COR-L47 (cell line): ENCODE data around the gene SCN4B.

Experiments used
- DNase-seq: peaks from one replicate; lab custom pipeline; 2025; lab: John Stamatoyannopoulos, UW

Gene SCN4B

DNA sequence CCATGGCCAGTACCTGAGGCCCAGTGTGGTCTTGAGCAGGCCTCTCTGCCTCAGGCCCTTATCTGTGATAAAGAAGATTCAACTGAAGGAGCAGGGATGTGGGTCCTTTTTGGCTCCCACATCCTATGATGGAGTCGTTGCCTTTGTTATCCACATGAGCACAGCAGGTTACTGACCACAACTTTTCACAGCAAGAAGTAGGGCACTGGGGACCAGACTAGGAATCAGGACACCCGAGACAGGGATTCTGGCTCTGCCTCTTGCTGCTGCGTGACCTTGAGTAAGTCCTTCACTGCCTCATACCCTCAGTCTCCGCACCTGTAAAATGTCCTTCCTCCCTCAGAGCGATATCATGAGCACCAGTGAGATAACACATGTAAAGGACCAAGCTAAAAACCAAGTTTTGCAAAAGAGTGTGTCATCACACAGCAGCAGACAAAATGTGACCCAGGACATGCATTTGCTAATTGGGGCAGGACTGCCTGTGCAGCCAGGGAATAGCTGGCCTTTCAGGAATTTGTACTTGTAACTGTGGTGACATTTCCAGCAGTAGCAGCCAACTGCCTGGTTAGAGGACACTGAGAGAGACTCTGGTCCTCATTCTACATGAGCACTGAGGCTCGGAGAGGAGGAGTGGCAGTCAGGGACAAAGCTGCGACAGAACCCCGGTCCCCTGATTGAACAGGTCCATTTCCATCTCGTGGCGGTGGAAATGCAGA is 52.6 kb downstream of the SCN4B start:
- DNase-seq: no peak

DNA sequence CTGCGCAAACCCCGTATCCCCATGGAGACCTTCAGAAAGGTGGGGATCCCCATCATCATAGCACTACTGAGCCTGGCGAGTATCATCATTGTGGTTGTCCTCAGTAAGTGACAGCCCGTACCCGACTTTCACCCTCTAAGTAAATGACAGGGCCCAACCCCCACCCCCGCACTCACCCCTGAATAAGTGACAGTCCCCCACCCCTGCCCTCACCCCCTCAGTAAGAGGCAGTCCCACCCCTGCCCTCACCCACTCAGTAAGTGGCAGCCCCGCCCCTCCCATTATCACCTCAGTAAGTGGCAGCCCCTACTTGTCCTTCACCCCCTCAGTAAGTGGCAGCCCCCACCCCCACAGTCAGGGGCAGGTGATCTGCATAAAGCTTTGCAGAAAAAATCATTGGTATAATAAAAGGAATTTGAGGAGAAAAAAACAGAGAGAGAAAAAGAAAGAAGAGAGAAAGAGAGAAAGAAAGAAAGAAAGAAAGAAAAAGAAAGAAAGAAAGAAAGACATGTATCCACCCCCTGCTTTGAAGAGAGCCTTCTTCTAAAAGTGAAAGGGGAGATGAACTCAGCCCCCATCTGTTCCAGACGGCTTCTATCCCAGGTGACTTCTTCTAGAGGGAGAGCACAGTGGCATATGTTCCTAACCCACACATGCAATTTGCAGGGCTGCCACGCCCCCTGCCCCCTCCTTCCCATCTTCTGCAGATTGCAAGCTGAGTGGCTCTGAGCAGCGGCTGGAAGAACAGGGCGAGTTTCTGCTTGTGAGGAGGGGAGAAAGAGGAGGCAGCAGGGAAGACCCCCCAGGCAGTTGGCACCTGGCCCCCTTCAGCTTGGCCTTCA is 53.4 kb downstream of the SCN4B start:
- peak; percentile 11 for DNase-seq

DNA sequence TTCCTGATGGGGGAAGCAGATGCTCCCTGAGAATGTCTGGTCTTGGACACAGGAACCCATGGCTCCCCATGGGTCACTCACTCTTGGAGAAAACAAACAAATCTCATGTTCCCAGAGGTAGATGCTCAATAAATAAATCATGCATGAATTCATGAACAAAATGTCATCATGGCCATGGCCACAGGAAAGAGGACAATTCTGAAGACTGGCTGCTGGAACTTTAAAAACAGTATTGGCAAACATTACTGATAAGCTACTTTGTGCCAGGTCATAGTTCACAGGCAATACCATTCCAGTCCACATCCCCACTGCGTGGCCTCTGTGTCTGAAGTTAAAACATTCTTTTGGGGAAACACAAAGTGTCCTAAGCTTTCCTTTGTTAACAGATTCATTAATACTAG is 56.7 kb downstream of the SCN4B start:
- DNase-seq: no peak

DNA sequence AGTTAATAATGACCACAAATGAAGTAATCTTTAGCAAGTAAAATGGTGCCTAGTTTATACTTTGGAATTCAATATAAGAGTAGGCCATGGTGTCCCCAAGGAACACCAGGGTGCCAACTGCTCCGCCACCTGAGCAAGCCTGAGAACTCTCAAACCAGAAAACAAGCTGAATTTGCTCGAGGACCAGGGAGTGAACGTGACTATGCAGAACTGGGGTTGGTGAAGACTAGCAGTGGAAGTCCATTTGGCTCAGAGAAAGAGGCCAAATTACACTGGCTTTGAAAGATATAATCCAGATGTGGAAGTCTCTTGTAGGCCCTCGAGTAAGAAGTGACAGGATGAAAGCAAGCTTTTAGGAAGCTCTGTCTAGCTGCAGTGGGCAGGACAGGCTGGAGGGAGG is 57.1 kb downstream of the SCN4B start:
- no peak for DNase-seq

DNA sequence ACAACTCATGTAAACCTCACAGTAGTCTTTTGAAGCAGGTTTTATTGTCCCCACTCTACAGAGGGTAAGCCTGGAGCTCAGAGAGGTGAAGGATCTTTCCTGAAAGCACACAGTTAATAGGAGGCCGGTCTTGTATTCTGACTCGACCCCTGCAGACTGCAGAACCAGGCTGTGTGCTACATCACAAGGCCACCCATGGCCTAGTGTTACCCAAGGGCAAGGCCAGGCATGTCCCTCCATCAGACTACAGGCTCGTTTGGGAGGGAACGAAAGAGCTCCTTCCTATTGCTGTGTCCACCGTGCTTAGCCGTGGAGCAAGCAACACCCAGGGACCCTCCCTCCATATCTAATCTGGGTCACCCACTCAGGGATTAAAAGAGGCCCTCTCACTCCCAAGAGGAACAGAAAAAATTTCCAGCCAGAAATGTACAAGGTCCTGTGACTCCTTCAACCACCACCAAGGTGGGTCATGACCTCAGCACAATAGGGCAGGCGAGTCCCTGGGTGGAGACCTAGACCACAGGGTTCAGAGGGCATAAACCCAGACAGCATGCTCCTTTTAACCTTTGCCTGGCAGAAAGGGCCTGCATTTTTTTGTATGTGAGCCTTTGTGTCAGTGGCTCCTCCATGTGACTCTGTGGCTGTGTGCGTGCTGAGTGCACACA is 59.6 kb downstream of the SCN4B start:
- no peak for DNase-seq

DNA sequence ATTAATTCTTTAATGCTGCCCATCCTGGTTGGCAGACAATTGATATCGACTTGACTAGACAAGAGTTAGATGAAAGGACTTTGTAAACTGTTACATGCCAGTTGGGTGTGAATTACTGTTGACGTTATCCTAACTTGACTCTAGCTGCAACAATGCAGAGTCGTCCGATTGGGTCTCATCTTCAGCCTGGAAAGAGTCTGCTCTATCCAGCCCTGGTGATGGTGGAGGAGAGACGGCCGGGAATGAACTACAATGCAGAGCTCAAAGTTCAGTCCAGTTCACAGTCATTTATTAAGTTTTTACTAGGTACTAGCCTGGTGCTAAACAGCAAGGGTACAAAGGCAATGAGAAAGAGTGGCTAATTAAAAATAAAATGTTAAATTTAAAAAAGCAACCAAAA is 60.9 kb downstream of the SCN4B start:
- DNase-seq: no peak

DNA sequence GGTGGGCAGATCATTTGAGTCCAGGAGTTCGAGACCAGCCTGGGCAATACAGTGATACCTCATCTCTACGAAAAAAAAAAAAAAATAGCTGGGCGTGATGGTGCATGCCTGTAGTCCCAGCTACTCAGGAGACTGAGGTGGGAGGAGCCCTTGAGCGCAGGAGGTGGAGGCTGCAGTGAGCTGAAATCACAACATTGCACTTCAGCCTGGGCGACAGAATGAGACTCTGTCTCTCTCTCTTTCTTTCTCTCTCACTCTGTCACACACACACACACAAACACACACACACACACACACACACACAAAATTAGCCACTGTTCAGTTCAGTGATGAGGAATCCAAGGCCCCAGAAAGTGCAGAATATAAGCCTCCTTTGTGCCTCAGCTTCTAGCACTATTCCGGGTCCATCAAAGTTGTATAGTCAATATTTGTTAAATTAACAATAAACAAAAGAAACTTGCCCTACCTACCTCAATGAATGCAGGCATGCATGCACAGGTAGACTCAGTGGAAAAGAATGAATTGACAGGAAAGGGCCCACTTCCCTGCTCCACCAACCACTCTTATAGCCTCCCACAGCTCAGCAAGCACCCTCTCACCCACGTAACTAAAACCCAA is 62.0 kb downstream of the SCN4B start:
- DNase-seq: no peak

DNA sequence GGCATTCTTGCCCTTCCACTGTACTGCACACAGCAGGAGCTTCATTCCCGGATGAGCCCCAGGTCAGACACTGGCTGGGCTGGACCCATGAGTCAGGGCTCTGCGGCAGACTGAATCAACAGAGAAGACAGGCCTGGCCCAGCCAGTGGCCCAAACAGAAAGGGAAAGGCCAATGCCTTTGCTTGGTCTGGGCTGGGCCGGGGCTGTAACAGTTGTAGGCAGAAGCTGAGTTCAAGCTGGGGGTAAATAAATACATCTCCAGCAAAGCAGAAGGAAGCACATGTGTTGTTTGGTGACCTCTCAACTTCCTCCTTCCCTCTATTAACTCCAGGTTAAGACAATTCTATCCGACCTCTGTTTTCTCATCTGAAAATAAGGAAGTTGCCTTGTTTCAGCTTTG is 64.1 kb downstream of the SCN4B start:
- DNase-seq: no peak

DNA sequence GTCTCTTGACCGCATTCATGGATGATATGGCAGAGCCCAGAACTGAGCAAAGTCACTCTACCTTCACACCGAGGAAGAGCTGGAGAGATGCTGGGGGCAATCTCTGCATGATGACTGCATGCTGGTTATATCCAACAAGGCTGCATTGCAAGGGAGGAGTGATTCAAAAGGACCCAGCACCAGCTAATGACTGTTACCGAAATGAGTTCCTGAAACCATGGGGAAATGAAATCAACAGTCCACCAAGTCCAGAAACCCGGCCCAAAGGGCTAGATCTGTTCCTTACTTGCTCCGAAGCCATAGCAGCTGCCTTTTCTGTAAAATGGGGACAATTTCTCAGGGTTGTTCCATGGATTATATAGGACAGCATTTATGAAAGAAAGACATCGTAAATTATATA is 64.7 kb downstream of the SCN4B start:
- no peak for DNase-seq

DNA sequence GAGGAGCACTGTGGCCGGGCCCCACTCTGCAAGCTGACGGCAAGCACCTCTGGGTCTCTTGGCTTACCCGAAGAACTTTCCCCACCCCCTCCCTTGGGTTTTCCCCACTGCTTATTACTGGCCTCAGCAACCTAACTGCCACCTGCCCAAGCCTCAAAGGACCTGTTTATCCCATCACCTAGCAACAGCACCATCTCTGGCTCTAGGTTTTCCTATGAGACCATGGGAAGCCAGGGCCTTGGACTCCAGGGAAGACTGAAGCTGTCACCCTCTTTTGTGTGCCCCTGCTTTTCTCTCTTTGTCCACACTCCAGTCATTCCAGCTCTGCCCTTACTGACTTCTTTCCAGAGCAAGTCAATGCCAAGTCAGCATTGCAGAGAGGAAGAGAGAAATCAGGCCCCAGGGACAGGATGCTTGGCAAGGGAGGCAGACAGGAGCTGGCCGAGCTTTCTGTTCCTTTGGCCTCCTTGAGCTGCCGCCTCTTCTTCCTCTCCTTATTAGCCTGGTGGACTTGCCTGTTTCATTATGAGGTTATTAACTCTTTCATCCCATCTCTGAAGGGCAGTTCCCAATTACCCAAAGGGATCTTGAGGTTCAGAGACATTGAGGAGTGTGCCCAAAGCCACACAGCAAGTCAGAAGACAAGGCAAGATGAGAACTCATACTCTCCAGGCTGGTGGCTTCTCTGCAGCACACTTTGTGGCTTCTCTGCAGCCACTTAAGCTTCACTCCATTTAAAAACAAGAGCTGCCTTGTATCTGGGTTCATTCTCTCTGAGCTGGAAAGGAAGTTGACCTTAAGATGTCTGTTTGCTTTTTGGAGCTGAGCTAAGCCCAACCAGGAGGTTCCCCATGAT is 65.5 kb downstream of the SCN4B start, which contains the start of gene SMIM35:
SMIM35 (minus strand) TSS at position 51 of the 856 bp plus-strand sequence. CDS start 206 bp downstream, outside the sequence.
- DNase-seq: peak; percentile 15

DNA sequence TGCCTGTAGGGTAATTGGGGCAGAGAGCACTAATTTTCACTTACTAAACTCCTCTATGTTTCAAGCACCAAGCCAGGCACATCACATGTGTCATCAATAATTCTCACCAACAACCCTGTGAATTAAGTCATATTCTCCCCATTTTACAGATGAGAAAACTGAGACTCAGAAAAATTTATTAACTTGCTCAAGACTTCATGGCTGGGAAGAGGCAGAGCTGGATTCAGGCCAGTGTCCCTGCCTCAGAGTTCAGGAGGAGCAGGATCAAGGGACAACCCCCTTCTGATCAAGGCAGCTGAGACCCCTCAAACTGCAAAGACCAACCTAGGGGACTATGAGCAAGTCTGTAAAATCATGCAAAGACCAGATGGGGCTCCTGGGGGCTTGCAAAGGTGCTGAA is 68.0 kb downstream of the SCN4B start:
- no peak for DNase-seq

DNA sequence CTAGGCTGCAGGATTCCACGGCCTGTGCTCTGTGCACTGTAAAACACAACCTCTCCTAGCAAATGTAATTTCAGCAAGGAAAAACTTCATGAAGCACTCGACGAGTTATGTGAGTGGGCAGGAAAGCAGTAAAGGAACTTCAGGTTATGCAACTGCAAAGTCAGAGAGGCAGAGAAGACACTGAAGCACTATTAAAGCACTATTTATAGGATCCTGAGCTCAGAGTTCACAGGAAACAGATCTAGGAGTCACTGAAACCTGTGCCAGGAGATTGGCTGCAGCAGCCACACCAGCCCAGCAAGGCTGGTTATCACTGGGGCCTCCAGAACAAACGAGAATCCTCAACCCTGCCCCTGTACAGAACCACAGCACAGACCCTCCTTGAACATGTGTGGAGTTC is 68.4 kb downstream of the SCN4B start:
- no peak for DNase-seq
